GM23338 (cell line): ENCODE measurements around the gene FASTK. TPM values are rescaled to one million over a fixed set of nuclear protein-coding genes. Genes with fewer than 3 reads are reported as not detected.

Experiments
- ATAC-seq: fragments of 200-7000 bp; cut with Tn5 transposase; 3 replicates; pipeline ENCODE4 v1.9.1; 2020
- DNase-seq: peaks from one replicate; pipeline ENCODE4 v3.0.0-alpha.2; 2015; ENCODE audit warnings: low spot score
- H2AFZ ChIP-seq: fragments of 200-600 bp; sonication (generic); 2 replicates; pipeline ENCODE4 v1.8.0; 2016; ENCODE audit warnings: antibody characterized with exemption, mild to moderate bottlenecking, moderate library complexity
- H3F3A ChIP-seq: fragments of 200-600 bp; sonication (generic); replicated peaks from 2 replicates; pipeline ENCODE4 v1.8.0; 2017; ENCODE audit warnings: antibody characterized with exemption, mixed run types, low read depth
- H3K27ac ChIP-seq: fragments of 200-600 bp; sonication (generic); 2 replicates; pipeline ENCODE4 v1.6.1; 2016; ENCODE audit warnings: low read depth
- H3K27me3 ChIP-seq: fragments of 200-600 bp; sonication (generic); 2 replicates; pipeline ENCODE4 v1.8.0; 2016; ENCODE audit warnings: mild to moderate bottlenecking, mixed run types, moderate library complexity; ENCODE audit not compliant: insufficient read depth
- H3K36me3 ChIP-seq: fragments of 200-600 bp; sonication (generic); 2 replicates; pipeline ENCODE4 v1.8.0; 2016; ENCODE audit warnings: mild to moderate bottlenecking; ENCODE audit not compliant: insufficient read depth
- H3K4me1 ChIP-seq: fragments of 200-600 bp; sonication (generic); 2 replicates; pipeline ENCODE4 v1.8.0; 2016; ENCODE audit warnings: mild to moderate bottlenecking, moderate library complexity; ENCODE audit not compliant: insufficient read depth
- H3K4me2 ChIP-seq: fragments of 200-600 bp; sonication (generic); 2 replicates; pipeline ENCODE4 v1.7.1; 2017; ENCODE audit warnings: mixed run types
- H3K4me3 ChIP-seq: fragments of 200-600 bp; sonication (generic); 2 replicates; pipeline ENCODE4 v1.6.1; 2016; ENCODE audit warnings: mixed run types
- H3K79me2 ChIP-seq: fragments of 200-600 bp; sonication (generic); replicated peaks from 2 replicates; pipeline ENCODE4 v1.8.0; 2017; ENCODE audit warnings: mild to moderate bottlenecking; ENCODE audit not compliant: insufficient read depth
- H3K9me2 ChIP-seq: fragments of 200-600 bp; sonication (generic); 2 replicates; pipeline ENCODE4 v1.8.0; 2017; ENCODE audit not compliant: insufficient read depth
- H4K20me1 ChIP-seq: fragments of 200-600 bp; sonication (generic); replicated peaks from 2 replicates; pipeline ENCODE4 v1.8.0; 2017; ENCODE audit warnings: mild to moderate bottlenecking; ENCODE audit not compliant: insufficient read depth
- H3K27ac Mint-ChIP-seq: 2 replicates; pipeline ENCODE4 v1.8.0; 2020; ENCODE audit warnings: inconsistent platforms, mild to moderate bottlenecking, moderate library complexity, mixed read lengths
- H3K27me3 Mint-ChIP-seq: 3 replicates; pipeline ENCODE4 v1.8.0; 2022; ENCODE audit warnings: low read depth, mild to moderate bottlenecking, moderate library complexity, mixed read lengths, inconsistent platforms; ENCODE audit not compliant: insufficient read depth, poor library complexity
- H3K36me3 Mint-ChIP-seq: 3 replicates; pipeline ENCODE4 v1.8.0; 2021; ENCODE audit warnings: low read depth, mild to moderate bottlenecking, inconsistent platforms, moderate library complexity, mixed read lengths
- H3K4me1 Mint-ChIP-seq: 3 replicates; pipeline ENCODE4 v1.8.0; 2020; ENCODE audit warnings: mild to moderate bottlenecking, inconsistent platforms, mixed read lengths
- H3K4me3 Mint-ChIP-seq: 3 replicates; pipeline ENCODE4 v1.8.0; 2021; ENCODE audit warnings: moderate library complexity, mild to moderate bottlenecking, inconsistent platforms, mixed read lengths
- H3K9me3 Mint-ChIP-seq: 3 replicates; pipeline ENCODE4 v1.8.0; 2020; ENCODE audit warnings: moderate library complexity, mild to moderate bottlenecking, inconsistent platforms, mixed read lengths
- CREB1 ChIP-seq: fragments of 250-450 bp; sonication (Bioruptor Pico); IDR thresholded peaks from 2 replicates; pipeline ENCODE4 v1.5.0; 2020; ENCODE audit warnings: low read depth, mild to moderate bottlenecking, moderate library complexity
- CTCF ChIP-seq, 2 experiments: fragments of 200-600 bp in 1 of 2; sonication (generic) in 1 of 2; conservative IDR thresholded peaks; 2 replicates each; pipeline versions ENCODE4 v1.5.1 to v1.6.1; 2016 to 2017; ENCODE audit warnings: antibody characterized with exemption in 2 of 2, low read depth in 2 of 2, mild to moderate bottlenecking in 2 of 2, moderate library complexity in 1 of 2
- ETS1 ChIP-seq: IDR thresholded peaks from 2 replicates; pipeline ENCODE4 v1.6.1; 2016; ENCODE audit warnings: antibody characterized with exemption
- EZH2 ChIP-seq: fragments of 200-600 bp; sonication (generic); IDR thresholded peaks from one replicate; pipeline ENCODE4 v1.8.0; 2017; ENCODE audit warnings: antibody characterized with exemption, mild to moderate bottlenecking, low read depth; ENCODE audit not compliant: unreplicated experiment
- REST ChIP-seq: IDR thresholded peaks from one replicate; pipeline ENCODE4 v1.6.1; 2018; ENCODE audit warnings: antibody characterized with exemption; ENCODE audit not compliant: unreplicated experiment
- STAT1 ChIP-seq: IDR thresholded peaks from one replicate; pipeline ENCODE4 v1.6.1; 2016; ENCODE audit warnings: antibody characterized with exemption; ENCODE audit not compliant: unreplicated experiment
- ZNF331 ChIP-seq: fragments of 250-450 bp; sonication (Bioruptor Pico); IDR thresholded peaks from 2 replicates; pipeline ENCODE4 v1.5.0; 2020; ENCODE audit warnings: low read depth, mild to moderate bottlenecking, moderate library complexity
- ZNF462 ChIP-seq: fragments of 250-450 bp; sonication (Bioruptor Pico); IDR thresholded peaks from 2 replicates; pipeline ENCODE4 v1.5.0; 2020; ENCODE audit warnings: mild to moderate bottlenecking, moderate library complexity
- polyA plus RNA-seq: library from polyadenylated mRNA; unstranded; fragments of >200 nt; fragmentation: Nextera tagmentation; extraction: Ambion mirVana; gene quantifications from 2 replicates; pipeline ENCODE4 v1.2.1, GENCODE V29; 2016
- total RNA-seq: library from RNA; depleted of rRNA; stranded (reverse); fragments of >200 nt; shearing (Covaris generic); gene quantifications from 2 replicates; pipeline ENCODE4 v1.2.3, GENCODE V29; 2014

Gene FASTK
- total and polyA plus RNA-seq, 2 experiments from 2014 or later: 37.4 to 57.4 TPM

- Mint-ChIP-seq H3K27ac (no peak overlapping the region), H3K9me3 (no peaks in the 10 kb centered on the region; the same call in 2 of the 3 replicates), H3K27me3 (peaks cover 23% of the 10 kb centered on the region), H3K4me1 (peaks cover 32% of the 10 kb centered on the region), H3K4me3 (no peak overlapping the region), H3K36me3 (peaks cover 25% of the 10 kb centered on the region)
- H3K79me2 ChIP-seq: peaks cover 100% of the 10 kb centered on the region
- TF ChIP-seq ETS1 (no peak), STAT1 (no peak), REST (no peak), ZNF331 (CRISPR knock-in tag) (no peak), EZH2 (no peak), CTCF (conservative IDR thresholded peaks at IDR 0.05; ENCODE audit: low read depth in 2 of 2) (no peak), CREB1 (CRISPR knock-in tag) (no peak)
- DNase-seq (no peak), ATAC-seq (no peak)
- peaks cover 9% of the 10 kb centered on the region; the same call in 1 of the 2 replicates for H3F3A ChIP-seq
- peak overlapping the region; percentile 26; the same call in 1 of the 2 replicates for H3K4me2 ChIP-seq
- peaks cover 15% of the 10 kb centered on the region for H3K27me3 ChIP-seq
- H3K4me1 ChIP-seq: peaks cover 9% of the 10 kb centered on the region
- H3K9me2 ChIP-seq: no peaks in the 10 kb centered on the region
- H2AFZ ChIP-seq: no peak overlapping the region
- H4K20me1 ChIP-seq: peaks cover 67% of the 10 kb centered on the region
- no peak overlapping the region for H3K4me3 ChIP-seq
- no peaks in the 10 kb centered on the region for H3K36me3 ChIP-seq
- H3K27ac ChIP-seq: no peak overlapping the region
These were observed 13.1 kb upstream of the FASTK start for GRCh38 chr7:151093748-151094147.

GRCh38 chr7:151091988-151092387 lies 11.4 kb upstream of the FASTK start:
- ATAC-seq (no peak), DNase-seq (no peak)
- Histone ChIP-seq H3K27ac (no peak overlapping the region), H3K4me1 (peaks cover 20% of the 10 kb centered on the region), H3K27me3 (peaks cover 32% of the 10 kb centered on the region), H3K9me2 (no peaks in the 10 kb centered on the region), H3K79me2 (peaks cover 97% of the 10 kb centered on the region), H3F3A (peaks cover 17% of the 10 kb centered on the region; the same call in 1 of the 2 replicates), H3K36me3 (no peaks in the 10 kb centered on the region), H3K4me2 (no peak overlapping the region), H2AFZ (no peak overlapping the region), H3K4me3 (no peak overlapping the region), H4K20me1 (peaks cover 80% of the 10 kb centered on the region)
- Mint-ChIP-seq H3K9me3 (no peaks in the 10 kb centered on the region; the same call in 2 of the 3 replicates), H3K36me3 (peaks cover 17% of the 10 kb centered on the region), H3K27ac (no peak overlapping the region), H3K4me1 (peaks cover 38% of the 10 kb centered on the region), H3K4me3 (no peak overlapping the region), H3K27me3 (peaks cover 36% of the 10 kb centered on the region)
- no peak for TF ChIP-seq CREB1 (CRISPR knock-in tag)
- TF ChIP-seq ZNF462: no peak
